ENCODE data around the gene LAD1.

Gene LAD1

GRCh38 chr1:201401700-201402099 is 2.6 kb upstream of the LAD1 start:
- Histone ChIP-seq H3K36me3 (ENCODE audit: insufficient read depth, low read length) (no peaks in the 10 kb centered on the region), H3K4me3 (no peak overlapping the region), H3K9ac (ENCODE audit: insufficient read length) (no peak overlapping the region), H3K27ac (no peak overlapping the region), H3K9me3 (ENCODE audit: low read depth, low read length) (no peaks in the 10 kb centered on the region)
- TF ChIP-seq POLR2AphosphoS5 (IDR thresholded peaks at IDR 0.05; ENCODE audit: borderline replicate concordance, low read depth, low read length), result no peak
- no peak for TF ChIP-seq FOXP2 (optimal IDR thresholded peaks at IDR 0.05; ENCODE audit: control extremely low read depth, extremely low read length, insufficient read depth)
- no peak for TF ChIP-seq EZH2 (IDR thresholded peaks at IDR 0.05)
- DNase-seq (ENCODE audit: low read depth, low spot score), result no peak

- H3K36me3 ChIP-seq (ENCODE audit: insufficient read depth, low read length), result no peaks in the 10 kb centered on the region
- no peak overlapping the region for H3K9ac ChIP-seq (ENCODE audit: insufficient read length)
- TF ChIP-seq EZH2 (IDR thresholded peaks at IDR 0.05) (no peak), POLR2AphosphoS5 (IDR thresholded peaks at IDR 0.05; ENCODE audit: borderline replicate concordance, low read depth, low read length) (no peak), FOXP2 (optimal IDR thresholded peaks at IDR 0.05; ENCODE audit: control extremely low read depth, extremely low read length, insufficient read depth) (no peak)
- H3K27ac ChIP-seq, result no peak overlapping the region
- H3K9me3 ChIP-seq (ENCODE audit: low read depth, low read length), result no peaks in the 10 kb centered on the region
- no peak for DNase-seq (ENCODE audit: low read depth, low spot score)
- no peak overlapping the region for H3K4me3 ChIP-seq
Measured at GRCh38 chr1:201400852-201401230, 1.7 kb upstream of the LAD1 start.

GRCh38 chr1:201400212-201400851 is 1.2 kb upstream of the LAD1 start:
- Histone ChIP-seq H3K27ac (no peak overlapping the region), H3K36me3 (ENCODE audit: insufficient read depth, low read length) (no peaks in the 10 kb centered on the region), H3K9ac (ENCODE audit: insufficient read length) (no peak overlapping the region), H3K9me3 (ENCODE audit: low read depth, low read length) (no peaks in the 10 kb centered on the region), H3K4me3 (no peak overlapping the region)
- no peak for TF ChIP-seq FOXP2 (optimal IDR thresholded peaks at IDR 0.05; ENCODE audit: control extremely low read depth, extremely low read length, insufficient read depth)
- no peak for TF ChIP-seq POLR2AphosphoS5 (IDR thresholded peaks at IDR 0.05; ENCODE audit: borderline replicate concordance, low read depth, low read length)
- TF ChIP-seq EZH2 (IDR thresholded peaks at IDR 0.05), result no peak
- no peak for DNase-seq (ENCODE audit: low read depth, low spot score)

GRCh38 chr1:201399352-201400126 is 415 bp upstream of the LAD1 start:
- TF ChIP-seq FOXP2 (optimal IDR thresholded peaks at IDR 0.05; ENCODE audit: control extremely low read depth, extremely low read length, insufficient read depth), result no peak
- TF ChIP-seq POLR2AphosphoS5 (IDR thresholded peaks at IDR 0.05; ENCODE audit: borderline replicate concordance, low read depth, low read length), result no peak
- TF ChIP-seq EZH2 (IDR thresholded peaks at IDR 0.05), result no peak
- Histone ChIP-seq H3K9me3 (ENCODE audit: low read depth, low read length) (no peaks in the 10 kb centered on the region), H3K4me3 (no peak overlapping the region), H3K36me3 (ENCODE audit: insufficient read depth, low read length) (no peaks in the 10 kb centered on the region), H3K9ac (ENCODE audit: insufficient read length) (no peak overlapping the region), H3K27ac (no peak overlapping the region)
- no peak for DNase-seq (ENCODE audit: low read depth, low spot score)

GRCh38 chr1:201397675-201398074 is 1.4 kb downstream of the LAD1 start:
- H3K27ac ChIP-seq, result no peak overlapping the region

GRCh38 chr1:201396861-201397464 is 2.2 kb downstream of the LAD1 start:
- H3K27ac ChIP-seq, result no peak overlapping the region
- no peak for DNase-seq (ENCODE audit: low read depth, low spot score)
- H3K4me3 ChIP-seq, result no peak overlapping the region
- H3K9me3 ChIP-seq (ENCODE audit: low read depth, low read length), result no peaks in the 10 kb centered on the region
- no peak for TF ChIP-seq POLR2AphosphoS5 (IDR thresholded peaks at IDR 0.05; ENCODE audit: borderline replicate concordance, low read depth, low read length)
- no peak for TF ChIP-seq FOXP2 (optimal IDR thresholded peaks at IDR 0.05; ENCODE audit: control extremely low read depth, extremely low read length, insufficient read depth)
- no peak for TF ChIP-seq EZH2 (IDR thresholded peaks at IDR 0.05)
- H3K9ac ChIP-seq (ENCODE audit: insufficient read length), result no peak overlapping the region
- no peaks in the 10 kb centered on the region for H3K36me3 ChIP-seq (ENCODE audit: insufficient read depth, low read length)

More at GRCh38 chr1:201397675-201398074, 1.4 kb downstream of the LAD1 start:
- Histone ChIP-seq H3K9me3 (ENCODE audit: low read depth, low read length) (no peaks in the 10 kb centered on the region), H3K4me3 (no peak overlapping the region), H3K9ac (ENCODE audit: insufficient read length) (no peak overlapping the region), H3K36me3 (ENCODE audit: insufficient read depth, low read length) (no peaks in the 10 kb centered on the region)
- DNase-seq (ENCODE audit: low read depth, low spot score), result no peak
- no peak for TF ChIP-seq FOXP2 (optimal IDR thresholded peaks at IDR 0.05; ENCODE audit: control extremely low read depth, extremely low read length, insufficient read depth)
- TF ChIP-seq EZH2 (IDR thresholded peaks at IDR 0.05), result no peak
- TF ChIP-seq POLR2AphosphoS5 (IDR thresholded peaks at IDR 0.05; ENCODE audit: borderline replicate concordance, low read depth, low read length), result no peak

GRCh38 chr1:201395936-201396335 is 3.2 kb downstream of the LAD1 start:
- H3K4me3 ChIP-seq, result no peak overlapping the region
- H3K36me3 ChIP-seq (ENCODE audit: insufficient read depth, low read length), result no peaks in the 10 kb centered on the region
- no peak for DNase-seq (ENCODE audit: low read depth, low spot score)
- no peak overlapping the region for H3K9ac ChIP-seq (ENCODE audit: insufficient read length)
- H3K9me3 ChIP-seq (ENCODE audit: low read depth, low read length), result no peaks in the 10 kb centered on the region
- no peak overlapping the region for H3K27ac ChIP-seq
- TF ChIP-seq EZH2 (IDR thresholded peaks at IDR 0.05), result no peak
- no peak for TF ChIP-seq FOXP2 (optimal IDR thresholded peaks at IDR 0.05; ENCODE audit: control extremely low read depth, extremely low read length, insufficient read depth)
- TF ChIP-seq POLR2AphosphoS5 (IDR thresholded peaks at IDR 0.05; ENCODE audit: borderline replicate concordance, low read depth, low read length), result no peak

- Histone ChIP-seq H3K36me3 (ENCODE audit: insufficient read depth, low read length) (no peaks in the 10 kb centered on the region), H3K9me3 (ENCODE audit: low read depth, low read length) (no peaks in the 10 kb centered on the region), H3K9ac (ENCODE audit: insufficient read length) (no peak overlapping the region), H3K27ac (no peak overlapping the region), H3K4me3 (no peak overlapping the region)
- no peak for DNase-seq (ENCODE audit: low read depth, low spot score)
- TF ChIP-seq EZH2 (IDR thresholded peaks at IDR 0.05), result no peak
- TF ChIP-seq POLR2AphosphoS5 (IDR thresholded peaks at IDR 0.05; ENCODE audit: borderline replicate concordance, low read depth, low read length), result no peak
- TF ChIP-seq FOXP2 (optimal IDR thresholded peaks at IDR 0.05; ENCODE audit: control extremely low read depth, extremely low read length, insufficient read depth), result no peak
Measured at GRCh38 chr1:201394591-201394990, 4.5 kb downstream of the LAD1 start.
